Epithelial cell of proximal tubule (primary cell): ENCODE data around the gene C4orf46. TPM values are rescaled to one million over a fixed set of nuclear protein-coding genes. Genes with fewer than 3 reads are reported as not detected.
"Not testable (repeated sequence)": the region's sequence is repeated elsewhere in the genome, so short reads cannot be mapped to it uniquely, and the experiment has no call there.

Source experiments
- DNase-seq: peaks from one replicate; pipeline ENCODE4 v3.0.0-alpha.2; 2011; ENCODE audit warnings: low read depth
- H3K4me3 ChIP-seq: 2 replicates; pipeline ENCODE4 v1.5.1; 2011; ENCODE audit warnings: low read depth, mild to moderate bottlenecking, low read length
- total RNA-seq: library from RNA; depleted of rRNA; stranded (reverse); fragments of >200 nt; gene quantifications from 2 replicates; pipeline ENCODE4 v1.2.3, GENCODE V29; 2015
- TF ChIP-seq, protein P1 (sequence below): conservative IDR thresholded peaks from 2 replicates; pipeline ENCODE4 v1.5.1; 2012; ENCODE audit warnings: low read depth, mild to moderate bottlenecking, low read length

C4orf46 gene
- 17.8 and 23.9 TPM in 2 replicates for total RNA-seq

GRCh38 chr4:158671665-158671914 is at the start of gene C4orf46:
Gene C4orf46, minus strand, starts transcription at chr4:158671887. Its CDS starts 86 bp downstream, at chr4:158671801.
- DNase-seq: no peak
- peak within 1 kb of the TSS; percentile 80 for H3K4me3 ChIP-seq
- TF ChIP-seq, protein P1, sequence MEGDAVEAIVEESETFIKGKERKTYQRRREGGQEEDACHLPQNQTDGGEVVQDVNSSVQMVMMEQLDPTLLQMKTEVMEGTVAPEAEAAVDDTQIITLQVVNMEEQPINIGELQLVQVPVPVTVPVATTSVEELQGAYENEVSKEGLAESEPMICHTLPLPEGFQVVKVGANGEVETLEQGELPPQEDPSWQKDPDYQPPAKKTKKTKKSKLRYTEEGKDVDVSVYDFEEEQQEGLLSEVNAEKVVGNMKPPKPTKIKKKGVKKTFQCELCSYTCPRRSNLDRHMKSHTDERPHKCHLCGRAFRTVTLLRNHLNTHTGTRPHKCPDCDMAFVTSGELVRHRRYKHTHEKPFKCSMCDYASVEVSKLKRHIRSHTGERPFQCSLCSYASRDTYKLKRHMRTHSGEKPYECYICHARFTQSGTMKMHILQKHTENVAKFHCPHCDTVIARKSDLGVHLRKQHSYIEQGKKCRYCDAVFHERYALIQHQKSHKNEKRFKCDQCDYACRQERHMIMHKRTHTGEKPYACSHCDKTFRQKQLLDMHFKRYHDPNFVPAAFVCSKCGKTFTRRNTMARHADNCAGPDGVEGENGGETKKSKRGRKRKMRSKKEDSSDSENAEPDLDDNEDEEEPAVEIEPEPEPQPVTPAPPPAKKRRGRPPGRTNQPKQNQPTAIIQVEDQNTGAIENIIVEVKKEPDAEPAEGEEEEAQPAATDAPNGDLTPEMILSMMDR: no peak

- TF ChIP-seq, protein P1: no peak
- no peak overlapping the region for H3K4me3 ChIP-seq
- no peak for DNase-seq
Observed at GRCh38 chr4:158715802-158716201, 44.1 kb upstream of the C4orf46 start.

- H3K4me3 ChIP-seq: no peak overlapping the region
- TF ChIP-seq, protein P1: no peak
- DNase-seq: no peak
Observed at GRCh38 chr4:158714937-158715336, 43.2 kb upstream of the C4orf46 start.

DNA sequence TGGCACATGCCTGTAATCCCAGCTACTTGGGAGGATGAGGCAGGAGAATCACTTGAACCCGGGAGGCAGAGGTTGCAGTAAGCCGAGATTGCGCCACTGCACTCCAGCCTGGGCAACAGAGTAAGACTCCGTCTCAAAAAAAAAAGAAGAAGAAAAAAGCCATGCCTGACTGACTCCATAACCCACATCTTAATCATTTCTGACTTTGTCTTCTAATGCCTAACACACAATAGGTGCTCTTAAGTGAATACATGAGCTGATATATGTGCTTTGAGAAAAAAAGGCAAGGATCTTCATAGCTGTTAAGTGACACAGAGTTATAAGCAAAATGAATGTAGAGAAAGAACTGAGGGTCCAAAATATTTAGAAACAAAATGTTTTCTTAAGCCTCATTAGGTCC is 40.9 kb upstream of the C4orf46 start:
- not testable (repeated sequence) for H3K4me3 ChIP-seq, DNase-seq

DNA sequence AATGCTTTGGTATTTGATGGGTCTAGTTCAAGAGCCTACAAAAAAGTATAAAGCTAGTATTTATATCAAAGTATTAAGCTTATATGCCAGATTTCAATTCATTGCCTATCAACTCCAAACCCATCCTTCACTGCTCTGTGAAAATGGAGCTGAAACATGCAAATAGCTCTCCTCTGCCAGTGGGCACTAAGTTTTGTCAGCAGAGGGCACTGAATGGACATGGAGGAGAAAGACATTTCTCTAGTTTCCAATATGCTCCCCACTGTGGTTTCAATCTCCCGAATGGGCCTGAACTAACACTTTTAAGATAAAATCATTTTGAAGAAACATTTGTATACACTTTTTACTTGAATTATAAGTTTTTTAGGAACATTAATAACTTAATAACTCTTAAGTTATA is 39.1 kb upstream of the C4orf46 start:
- DNase-seq: no peak
- TF ChIP-seq, protein P1: peak; percentile 54
- no peak overlapping the region for H3K4me3 ChIP-seq

DNA sequence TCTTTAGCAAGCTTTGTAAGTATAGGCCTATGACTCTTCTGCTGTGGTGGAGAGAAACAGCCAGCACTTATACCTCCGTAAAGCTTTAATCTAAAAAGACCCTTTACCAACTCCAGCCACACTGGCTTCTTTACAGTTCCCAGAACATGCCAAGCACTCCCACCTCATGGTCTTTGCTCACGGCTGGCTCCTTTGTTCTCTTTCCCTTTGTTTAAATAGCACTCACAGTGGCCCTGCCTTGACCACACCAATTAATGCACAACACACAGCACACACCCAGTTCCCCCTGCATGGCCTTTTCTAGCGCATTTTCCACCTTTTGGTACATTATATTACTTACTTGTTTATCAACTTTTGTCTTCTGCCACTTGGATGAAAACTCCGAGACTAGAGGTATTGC is 32.6 kb upstream of the C4orf46 start:
- H3K4me3 ChIP-seq: no peak overlapping the region
- no peak for DNase-seq
- TF ChIP-seq, protein P1: no peak

DNA sequence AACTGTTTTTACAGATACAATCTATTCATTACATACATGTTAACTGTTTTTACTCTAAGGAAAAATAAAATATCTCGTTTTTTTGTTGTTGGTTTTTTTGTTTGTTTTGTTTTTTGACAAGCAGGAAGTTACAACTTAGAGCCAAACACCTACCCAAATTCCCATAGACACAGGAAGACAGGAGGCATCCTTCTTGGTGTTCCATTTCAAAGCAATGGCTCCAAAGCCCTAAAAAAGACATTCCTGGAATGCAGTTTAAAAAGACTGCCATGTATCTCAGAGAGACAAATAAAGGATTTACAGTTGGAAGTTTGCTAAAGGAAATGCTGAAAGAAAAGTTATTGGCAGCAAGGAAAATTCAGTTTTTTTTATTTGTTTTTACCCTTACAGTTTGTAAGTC is 17.1 kb upstream of the C4orf46 start:
- H3K4me3 ChIP-seq: no peak overlapping the region
- TF ChIP-seq, protein P1: no peak
- no peak for DNase-seq

- TF ChIP-seq, protein P1: no peak
- no peak for DNase-seq
- H3K4me3 ChIP-seq: no peak overlapping the region
Observed at GRCh38 chr4:158682066-158682465, 10.4 kb upstream of the C4orf46 start.
